Sigmoid colon (tissue), 4 donors: Measurements from ENCODE around the gene LPP.

Experiments used
- CTCF ChIP-seq, 4 experiments: fragments of 450-650 bp in 3 of 4; fragments of 200-600 bp in 1 of 4; IDR thresholded peaks; one replicate each; pipeline ENCODE4 v1.5.1; 2016 to 2019; ENCODE audit warnings: antibody characterized with exemption in 4 of 4, mild to moderate bottlenecking in 3 of 4, moderate library complexity in 2 of 4
- POLR2AphosphoS5 ChIP-seq, 4 donors: sonication (generic); formaldehyde crosslinking; IDR thresholded peaks; one replicate each; pipeline ENCODE4 v1.6.1; 2017; ENCODE audit warnings: antibody characterized with exemption in 4 of 4

GRCh38 chr3:188468662-188469061 lies 314.7 kb downstream of the LPP start:
- TF ChIP-seq CTCF (IDR thresholded peaks at IDR 0.05), result no peak
- peak; percentile 36 to 58 (median 42) for TF ChIP-seq POLR2AphosphoS5 (IDR thresholded peaks at IDR 0.05)
